IPS DF 6.9 (cell line): ENCODE results near the gene PGBD5.

ENCODE experiments used
- DNase-seq: peaks from one replicate; pipeline ENCODE4 v3.0.0-alpha.2; 2013; ENCODE audit warnings: low read depth, low spot score
- H3K27ac ChIP-seq: one replicate; pipeline ENCODE4 v1.5.1; 2013; ENCODE audit warnings: low read length, control low read depth
- H3K27me3 ChIP-seq: 2 replicates; pipeline ENCODE4 v1.6.1; 2013; ENCODE audit warnings: mild to moderate bottlenecking, low read length; ENCODE audit not compliant: control insufficient read depth, insufficient read depth
- H3K36me3 ChIP-seq: 2 replicates; pipeline ENCODE4 v1.6.1; 2013; ENCODE audit warnings: low read length; ENCODE audit not compliant: control insufficient read depth, insufficient read depth
- H3K4me1 ChIP-seq: 2 replicates; pipeline ENCODE4 v1.6.1; 2013; ENCODE audit warnings: low read length; ENCODE audit not compliant: control insufficient read depth, insufficient read depth
- H3K4me3 ChIP-seq: 2 replicates; pipeline ENCODE4 v1.5.1; 2013; ENCODE audit warnings: mild to moderate bottlenecking, low read length
- H3K9me3 ChIP-seq: 2 replicates; pipeline ENCODE4 v1.6.1; 2013; ENCODE audit warnings: low read length, inconsistent platforms; ENCODE audit not compliant: control insufficient read depth, insufficient read depth
- WGBS: extraction: QIAGEN DNeasy Blood & Tissue Kit; methylation state at CpG from one replicate; pipeline ENCODE4 v1.1.7; 2013; ENCODE audit warnings: mixed read lengths, missing lambda C conversion rate; ENCODE audit not compliant: insufficient read length, insufficient coverage; 5-methylcytosine and 5-hydroxymethylcytosine counted together

PGBD5 gene

DNA sequence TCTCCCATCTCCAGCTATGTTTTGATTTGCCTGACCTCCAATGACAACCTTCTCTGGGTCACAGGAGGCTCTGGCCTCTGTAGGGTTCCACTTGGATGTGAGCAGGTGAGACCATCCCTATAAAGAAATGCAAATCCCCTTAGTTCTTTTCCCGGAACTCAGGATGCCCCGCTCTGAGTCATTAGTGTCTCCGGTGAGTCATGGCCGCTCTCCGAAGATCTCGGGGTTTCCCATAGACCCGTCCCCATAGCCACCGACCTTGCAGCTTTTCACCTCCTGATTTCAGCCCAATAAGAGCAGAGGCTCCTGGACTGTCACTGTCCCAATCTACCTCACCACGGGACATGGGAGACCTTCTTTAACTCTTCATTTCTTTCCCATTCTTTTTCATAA is 98.2 kb downstream of the PGBD5 start:
- Histone ChIP-seq H3K27me3 (no peaks in the 10 kb centered on the region), H3K4me1 (peaks cover 3% of the 10 kb centered on the region), H3K4me3 (no peak overlapping the region), H3K9me3 (no peaks in the 10 kb centered on the region), H3K36me3 (peaks cover 7% of the 10 kb centered on the region; the same call in 1 of the 2 replicates), H3K27ac (no peak overlapping the region)
- DNase-seq: no peak
- no CpG with 5 or more reads among the region's 9 CpGs for WGBS

DNA sequence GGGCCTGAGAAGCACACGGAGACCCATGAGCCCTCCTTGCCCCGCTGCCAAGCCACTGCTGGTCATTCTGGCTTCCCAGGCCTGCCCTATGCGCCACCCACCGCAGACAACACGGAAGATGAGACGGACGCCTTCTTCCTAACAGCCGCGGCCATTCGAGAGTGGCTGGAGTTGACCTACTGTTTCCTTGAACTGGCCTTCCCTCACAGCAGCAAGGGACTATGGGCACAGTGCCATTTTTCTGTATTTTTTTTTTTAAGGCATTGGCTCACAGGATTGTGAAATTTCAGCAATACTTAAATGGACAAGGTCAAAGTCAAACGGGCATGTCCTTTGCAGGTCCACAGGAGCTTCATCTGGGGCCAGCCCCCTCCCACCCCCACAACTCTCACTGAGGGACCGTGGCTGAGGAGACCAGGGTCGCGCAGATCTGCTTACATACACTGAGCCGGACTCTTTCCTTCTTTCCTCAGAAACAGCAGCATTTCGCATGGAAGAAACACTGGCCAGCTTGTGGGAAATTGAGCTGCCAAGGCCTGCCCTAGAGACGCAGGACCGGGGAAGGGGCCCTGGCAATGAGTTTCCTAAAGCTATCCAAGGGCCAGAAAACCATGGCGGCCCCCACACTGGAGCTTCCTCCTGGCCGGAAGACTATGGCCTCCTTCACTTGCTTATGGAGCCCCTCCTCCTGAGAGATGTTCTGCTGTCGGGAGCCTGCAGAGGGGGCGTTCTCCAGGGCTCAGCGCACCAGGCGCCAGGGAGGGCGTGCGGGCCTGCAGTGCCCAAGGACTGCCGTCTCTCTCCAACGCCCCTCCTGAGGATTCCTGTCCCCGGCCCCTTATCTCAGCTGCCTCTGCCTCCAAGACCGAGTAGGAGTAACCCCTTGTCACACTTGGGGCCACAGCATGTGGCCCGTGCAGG is 98.9 kb downstream of the PGBD5 start:
- Histone ChIP-seq H3K4me1 (no peaks in the 10 kb centered on the region; the same call in 1 of the 2 replicates), H3K4me3 (no peak overlapping the region), H3K9me3 (no peaks in the 10 kb centered on the region), H3K27ac (no peak overlapping the region), H3K27me3 (no peaks in the 10 kb centered on the region), H3K36me3 (peaks cover 7% of the 10 kb centered on the region; the same call in 1 of the 2 replicates)
- WGBS: no CpG with 5 or more reads among the region's 31 CpGs
- DNase-seq: no peak

DNA sequence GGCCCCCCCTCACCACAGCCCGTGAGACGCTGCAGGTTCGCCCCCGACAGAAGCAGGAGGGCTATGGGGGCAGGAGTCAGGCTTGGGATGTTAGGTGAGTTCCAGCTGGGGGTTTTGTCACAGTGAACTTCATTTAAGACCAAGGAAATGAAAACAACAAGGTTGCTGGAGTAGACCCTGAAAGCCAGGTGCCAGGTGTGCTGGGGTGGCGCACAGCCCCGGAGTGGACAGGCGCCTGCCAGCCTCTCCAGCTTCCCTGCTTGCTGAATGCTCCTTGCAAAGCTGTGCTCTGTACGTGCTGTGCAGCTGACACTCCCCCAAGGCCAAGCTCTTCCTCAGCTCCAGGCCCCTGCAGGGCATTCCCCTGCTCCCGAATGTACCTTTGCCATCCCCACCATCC is 102.4 kb downstream of the PGBD5 start:
- Histone ChIP-seq H3K27me3 (no peaks in the 10 kb centered on the region), H3K9me3 (no peaks in the 10 kb centered on the region), H3K4me3 (no peak overlapping the region), H3K4me1 (no peaks in the 10 kb centered on the region; the same call in 1 of the 2 replicates), H3K36me3 (peaks cover 9% of the 10 kb centered on the region; the same call in 1 of the 2 replicates), H3K27ac (no peak overlapping the region)
- WGBS: no CpG with 5 or more reads among the region's 9 CpGs
- no peak for DNase-seq

DNA sequence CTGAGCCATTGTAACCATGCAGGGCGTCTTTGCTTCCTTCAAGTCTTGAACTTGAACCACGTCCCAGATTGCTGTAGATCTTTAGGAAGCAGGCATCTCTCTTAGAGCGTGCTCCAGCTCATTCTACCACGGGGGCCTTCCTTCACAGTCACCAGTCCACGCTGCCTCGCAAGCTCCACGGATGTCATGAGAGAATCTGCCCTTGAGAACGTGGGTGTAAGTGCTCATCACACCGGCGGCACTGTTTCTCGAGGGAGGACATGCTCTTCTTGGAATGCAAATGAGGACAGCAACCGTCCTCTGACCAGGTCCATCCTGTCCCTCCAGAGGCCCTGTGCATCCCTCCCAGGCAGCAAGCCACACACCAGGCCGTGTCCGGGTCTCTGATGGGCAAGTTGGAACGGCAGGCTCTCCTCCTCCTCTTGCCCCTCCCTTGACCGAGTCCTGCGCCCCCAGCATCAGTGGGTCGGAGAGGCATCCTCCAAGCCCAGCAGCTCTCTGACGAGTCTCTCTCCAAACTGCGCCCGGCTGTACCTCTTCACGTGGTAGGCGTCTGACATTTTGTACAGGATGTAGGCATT is 103.1 kb downstream of the PGBD5 start:
- Histone ChIP-seq H3K4me3 (no peak overlapping the region), H3K27me3 (no peaks in the 10 kb centered on the region), H3K36me3 (peaks cover 9% of the 10 kb centered on the region; the same call in 1 of the 2 replicates), H3K27ac (no peak overlapping the region), H3K9me3 (no peaks in the 10 kb centered on the region), H3K4me1 (no peaks in the 10 kb centered on the region; the same call in 1 of the 2 replicates)
- WGBS: no CpG with 5 or more reads among the region's 23 CpGs
- no peak for DNase-seq

DNA sequence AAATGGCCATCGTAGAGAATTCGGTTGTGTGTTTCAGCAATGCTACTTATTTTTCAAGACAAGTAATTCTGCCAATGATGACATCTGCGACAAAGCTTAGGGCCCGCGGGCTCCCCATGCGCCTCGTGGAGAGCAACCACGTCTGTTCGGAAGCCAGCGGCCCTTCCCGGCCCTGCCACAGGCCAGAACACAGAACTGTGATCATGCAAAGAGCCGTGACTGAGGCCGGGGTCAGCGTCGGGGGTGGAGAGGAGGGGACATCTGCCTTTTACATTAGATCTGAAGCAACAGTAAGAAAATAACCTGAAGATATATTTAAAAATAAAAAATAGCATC is 103.7 kb downstream of the PGBD5 start:
- no peaks in the 10 kb centered on the region; the same call in 1 of the 2 replicates for H3K4me1 ChIP-seq
- no peak overlapping the region for H3K4me3 ChIP-seq
- no peak overlapping the region for H3K27ac ChIP-seq
- no CpG with 5 or more reads among the region's 15 CpGs for WGBS
- DNase-seq: no peak
- no peaks in the 10 kb centered on the region for H3K27me3 ChIP-seq
- no peaks in the 10 kb centered on the region for H3K9me3 ChIP-seq
- peaks cover 9% of the 10 kb centered on the region; the same call in 1 of the 2 replicates for H3K36me3 ChIP-seq

DNA sequence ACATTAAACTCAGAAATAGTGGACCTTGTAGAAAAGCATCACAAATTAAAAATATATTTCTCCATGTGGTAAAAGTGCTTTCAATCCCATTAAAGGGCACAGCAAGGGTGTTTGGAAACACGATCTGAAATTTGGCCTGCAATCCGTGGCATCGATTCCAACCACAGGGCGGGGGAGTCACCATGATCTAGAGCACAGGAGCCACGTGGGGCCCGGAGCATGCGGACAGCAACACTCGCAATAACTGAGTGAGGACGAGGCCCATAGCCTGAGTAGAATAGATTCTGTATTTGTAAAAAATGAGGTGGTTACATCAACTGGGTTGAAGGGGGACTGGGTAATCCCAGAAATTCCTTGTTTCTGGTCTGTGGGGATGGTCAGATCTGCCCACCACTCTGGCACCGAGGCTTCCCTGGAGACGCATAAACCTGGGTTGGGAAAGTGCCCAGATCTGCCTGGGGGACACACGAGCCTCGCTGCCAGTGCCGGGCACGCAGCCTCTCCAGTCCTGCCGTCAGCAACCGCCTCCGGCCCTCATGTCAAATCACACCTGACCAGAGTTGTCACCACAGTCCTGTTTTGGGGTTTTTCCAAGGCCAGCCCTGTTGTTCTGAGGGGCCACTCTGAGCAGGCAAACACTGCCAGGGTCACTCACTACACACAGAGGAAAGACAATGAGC is 104.3 kb downstream of the PGBD5 start:
- Histone ChIP-seq H3K27ac (no peak overlapping the region), H3K4me1 (peaks cover 2% of the 10 kb centered on the region; the same call in 1 of the 2 replicates), H3K4me3 (no peak overlapping the region), H3K36me3 (peaks cover 9% of the 10 kb centered on the region; the same call in 1 of the 2 replicates), H3K9me3 (no peaks in the 10 kb centered on the region), H3K27me3 (no peaks in the 10 kb centered on the region)
- no peak for DNase-seq
- WGBS: no CpG with 5 or more reads among the region's 18 CpGs

DNA sequence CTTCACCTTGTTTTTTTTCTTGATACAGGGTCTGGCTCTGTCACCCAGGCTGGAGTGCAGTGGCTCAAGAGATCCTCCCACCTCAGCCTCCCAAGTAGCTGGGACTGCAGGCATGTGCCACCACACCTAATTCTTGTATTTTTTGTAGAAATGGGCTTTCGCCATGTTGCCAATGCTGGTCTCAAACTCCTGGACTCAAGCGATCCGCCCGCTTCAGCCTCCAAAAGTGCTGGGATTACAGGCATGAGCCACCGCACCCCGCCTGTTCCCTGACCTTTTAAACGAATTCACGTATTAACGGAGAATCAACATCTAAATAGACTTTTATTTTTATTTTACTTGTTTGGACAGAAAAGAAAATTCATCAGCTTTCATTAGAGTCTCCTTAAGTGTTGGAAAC is 104.8 kb downstream of the PGBD5 start:
- no peak for DNase-seq
- no peaks in the 10 kb centered on the region for H3K9me3 ChIP-seq
- WGBS: no CpG with 5 or more reads among the region's 9 CpGs
- peaks cover 9% of the 10 kb centered on the region; the same call in 1 of the 2 replicates for H3K36me3 ChIP-seq
- no peak overlapping the region for H3K4me3 ChIP-seq
- H3K4me1 ChIP-seq: 0 out of 2 replicates have a peak, but pooled peaks cover 2% of the 10 kb centered on the region
- H3K27me3 ChIP-seq: no peaks in the 10 kb centered on the region
- H3K27ac ChIP-seq: no peak overlapping the region

DNA sequence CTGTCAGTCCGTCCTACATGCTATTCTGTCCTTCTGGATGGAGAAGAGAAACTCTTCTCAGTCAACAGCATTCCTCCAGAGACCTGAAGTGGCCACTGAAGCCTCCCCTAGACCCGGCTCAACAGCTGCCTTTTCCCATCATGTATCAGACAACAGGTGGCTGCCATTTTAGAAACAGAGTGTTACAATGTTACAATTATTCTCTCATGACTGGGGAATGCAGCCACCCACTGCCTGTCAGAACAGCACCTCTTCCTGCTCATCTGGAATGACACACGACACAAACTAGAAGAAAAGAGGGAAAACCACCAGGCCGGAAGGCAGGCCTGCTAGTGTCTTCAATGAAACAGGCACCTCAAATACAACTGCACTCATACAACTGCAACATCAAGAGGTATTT is 105.3 kb downstream of the PGBD5 start:
- no peak for DNase-seq
- no CpG with 5 or more reads among the region's 4 CpGs for WGBS

DNA sequence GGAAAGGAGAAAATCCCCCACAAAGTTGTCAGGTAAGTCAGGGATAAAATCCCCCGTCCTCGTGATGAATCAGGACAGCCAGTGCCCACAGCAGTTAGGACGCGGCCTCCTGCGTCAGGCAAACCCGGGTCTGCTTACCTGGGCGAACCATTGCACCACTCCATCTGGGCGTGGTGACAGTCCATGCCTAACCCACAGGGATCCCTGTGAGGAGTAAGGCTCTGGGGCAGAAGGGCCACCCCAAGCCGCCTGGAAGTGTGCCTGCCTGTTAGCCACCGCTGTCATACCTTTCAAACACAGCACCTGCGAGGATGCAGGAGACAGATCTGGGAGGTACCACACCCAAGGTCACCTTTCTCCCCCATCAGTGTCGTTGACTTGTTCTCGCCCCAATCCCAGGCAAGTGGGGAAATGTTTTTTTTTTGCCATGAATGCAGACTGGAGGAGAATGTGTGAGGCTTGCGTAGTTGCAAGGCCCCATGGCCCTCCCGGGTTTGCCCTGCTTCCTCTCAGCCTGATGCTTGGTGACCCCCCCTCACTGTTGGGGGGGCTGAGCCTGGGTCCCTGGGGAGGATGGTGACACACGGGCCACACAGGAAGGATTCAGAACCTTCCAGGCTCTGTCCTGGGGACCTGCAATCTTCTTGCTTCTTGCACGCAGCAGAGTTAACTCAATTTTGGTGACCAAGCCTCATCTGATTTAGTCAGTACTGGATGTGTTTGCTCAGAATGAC is 107.0 kb downstream of the PGBD5 start:
- H3K36me3 ChIP-seq: 0 out of 2 replicates have a peak, but pooled peaks cover 4% of the 10 kb centered on the region
- WGBS: no CpG with 5 or more reads among the region's 17 CpGs
- no peaks in the 10 kb centered on the region for H3K27me3 ChIP-seq
- no peak for DNase-seq
- H3K27ac ChIP-seq: no peak overlapping the region
- 0 out of 2 replicates have a peak, but pooled peaks cover 2% of the 10 kb centered on the region for H3K4me1 ChIP-seq
- H3K4me3 ChIP-seq: no peak overlapping the region
- H3K9me3 ChIP-seq: no peaks in the 10 kb centered on the region

More for the DNA sequence above, 105.3 kb downstream of the PGBD5 start:
- Histone ChIP-seq H3K4me3 (no peak overlapping the region), H3K36me3 (peaks cover 9% of the 10 kb centered on the region; the same call in 1 of the 2 replicates), H3K9me3 (no peaks in the 10 kb centered on the region), H3K27ac (no peak overlapping the region), H3K27me3 (no peaks in the 10 kb centered on the region), H3K4me1 (0 out of 2 replicates have a peak, but pooled peaks cover 2% of the 10 kb centered on the region)
